Osteoblast (primary cell): ENCODE data around the gene ADGRG7. TPM values are rescaled to one million over a fixed set of nuclear protein-coding genes. Genes with fewer than 3 reads are reported as not detected.

ENCODE experiments used
- DNase-seq: peaks from one replicate; pipeline ENCODE4 v3.0.0; 2011; ENCODE audit warnings: low spot score, mixed read lengths; ENCODE audit not compliant: insufficient read length; ENCODE audit errors: missing footprints
- H2AFZ ChIP-seq: 2 replicates; pipeline ENCODE4 v1.6.0; 2011; ENCODE audit warnings: mild to moderate bottlenecking, low read length
- H3K27ac ChIP-seq: 2 replicates; pipeline ENCODE4 v1.5.1; 2011; ENCODE audit warnings: mild to moderate bottlenecking, low read depth, low read length, moderate library complexity
- H3K27me3 ChIP-seq: 2 replicates; pipeline ENCODE4 v1.6.0; 2012; ENCODE audit warnings: mild to moderate bottlenecking, control low read depth, inconsistent platforms, low read length, moderate library complexity; ENCODE audit not compliant: insufficient read depth
- H3K36me3 ChIP-seq: 2 replicates; pipeline ENCODE4 v1.5.1; 2011; ENCODE audit warnings: mild to moderate bottlenecking, low read length, control low read depth, moderate library complexity; ENCODE audit not compliant: insufficient read depth
- H3K4me1 ChIP-seq: 2 replicates; pipeline ENCODE4 v1.5.1; 2011; ENCODE audit warnings: mild to moderate bottlenecking, low read length, control low read depth, moderate library complexity; ENCODE audit not compliant: insufficient read depth
- H3K4me2 ChIP-seq: 2 replicates; pipeline ENCODE4 v1.6.0; 2011; ENCODE audit warnings: mild to moderate bottlenecking, low read length; ENCODE audit not compliant: insufficient read depth
- H3K4me3 ChIP-seq: fragments of 200-600 bp; sonication (generic); 3 replicates; pipeline ENCODE4 v1.5.1; 2012; ENCODE audit warnings: mild to moderate bottlenecking, low read length, inconsistent platforms; ENCODE audit not compliant: insufficient read depth
- H3K79me2 ChIP-seq: 2 replicates; pipeline ENCODE4 v1.6.0; 2012; ENCODE audit warnings: mild to moderate bottlenecking, low read length, control low read depth, inconsistent platforms; ENCODE audit not compliant: insufficient read depth
- H3K9me3 ChIP-seq: 2 replicates; pipeline ENCODE4 v1.5.1; 2011; ENCODE audit warnings: low read depth, low read length, control low read depth
- H4K20me1 ChIP-seq: 2 replicates; pipeline ENCODE4 v1.6.0; 2012; ENCODE audit warnings: mild to moderate bottlenecking, low read length, control low read depth; ENCODE audit not compliant: insufficient read depth
- total RNA-seq: library from RNA; depleted of rRNA; stranded (reverse); fragments of >200 nt; gene quantifications from 2 replicates; pipeline ENCODE4 v1.2.3, GENCODE V29; 2012
- TF ChIP-seq, protein P1 (sequence below): IDR thresholded peaks from 2 replicates; pipeline ENCODE4 v1.5.1; 2011; ENCODE audit warnings: mild to moderate bottlenecking, low read depth, low read length, moderate library complexity; ENCODE audit errors: extremely low read depth

ADGRG7 gene
- total RNA-seq, 1 donor = not detected

- peak; percentile 77 for DNase-seq
- Histone ChIP-seq H3K4me3 (peak overlapping the region; percentile 73), H3K27me3 (no peaks in the 10 kb centered on the region), H3K36me3 (peaks cover 24% of the 10 kb centered on the region), H3K9me3 (no peaks in the 10 kb centered on the region), H3K4me1 (peaks cover 21% of the 10 kb centered on the region), H3K4me2 (peak overlapping the region; percentile 83), H3K27ac (peak overlapping the region; percentile 82), H3K79me2 (peaks cover 53% of the 10 kb centered on the region), H2AFZ (no peak overlapping the region), H4K20me1 (peaks cover 43% of the 10 kb centered on the region)
- TF ChIP-seq, protein P1, sequence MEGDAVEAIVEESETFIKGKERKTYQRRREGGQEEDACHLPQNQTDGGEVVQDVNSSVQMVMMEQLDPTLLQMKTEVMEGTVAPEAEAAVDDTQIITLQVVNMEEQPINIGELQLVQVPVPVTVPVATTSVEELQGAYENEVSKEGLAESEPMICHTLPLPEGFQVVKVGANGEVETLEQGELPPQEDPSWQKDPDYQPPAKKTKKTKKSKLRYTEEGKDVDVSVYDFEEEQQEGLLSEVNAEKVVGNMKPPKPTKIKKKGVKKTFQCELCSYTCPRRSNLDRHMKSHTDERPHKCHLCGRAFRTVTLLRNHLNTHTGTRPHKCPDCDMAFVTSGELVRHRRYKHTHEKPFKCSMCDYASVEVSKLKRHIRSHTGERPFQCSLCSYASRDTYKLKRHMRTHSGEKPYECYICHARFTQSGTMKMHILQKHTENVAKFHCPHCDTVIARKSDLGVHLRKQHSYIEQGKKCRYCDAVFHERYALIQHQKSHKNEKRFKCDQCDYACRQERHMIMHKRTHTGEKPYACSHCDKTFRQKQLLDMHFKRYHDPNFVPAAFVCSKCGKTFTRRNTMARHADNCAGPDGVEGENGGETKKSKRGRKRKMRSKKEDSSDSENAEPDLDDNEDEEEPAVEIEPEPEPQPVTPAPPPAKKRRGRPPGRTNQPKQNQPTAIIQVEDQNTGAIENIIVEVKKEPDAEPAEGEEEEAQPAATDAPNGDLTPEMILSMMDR = no peak
These were observed 100.5 kb downstream of the ADGRG7 start for GRCh38 chr3:100709842-100710260.

GRCh38 chr3:100710261-100710968 lies 101.0 kb downstream of the ADGRG7 start:
- H3K4me3 ChIP-seq = peak overlapping the region; percentile 73
- H3K27me3 ChIP-seq = no peaks in the 10 kb centered on the region
- peak overlapping the region; percentile 83 for H3K4me2 ChIP-seq
- peaks cover 58% of the 10 kb centered on the region for H3K79me2 ChIP-seq
- H3K4me1 ChIP-seq = peaks cover 21% of the 10 kb centered on the region
- TF ChIP-seq, protein P1 = peak; percentile 34
- peaks cover 49% of the 10 kb centered on the region for H4K20me1 ChIP-seq
- H3K36me3 ChIP-seq = peaks cover 30% of the 10 kb centered on the region
- no peak overlapping the region for H2AFZ ChIP-seq
- H3K27ac ChIP-seq = peak overlapping the region; percentile 82
- H3K9me3 ChIP-seq = no peaks in the 10 kb centered on the region
- peak; percentile 73 for DNase-seq

- Histone ChIP-seq H3K27me3 (no peaks in the 10 kb centered on the region), H3K9me3 (no peaks in the 10 kb centered on the region), H3K4me3 (no peak overlapping the region), H3K4me2 (no peak overlapping the region), H4K20me1 (peaks cover 83% of the 10 kb centered on the region), H3K4me1 (peaks cover 27% of the 10 kb centered on the region), H3K36me3 (peaks cover 53% of the 10 kb centered on the region), H2AFZ (no peak overlapping the region), H3K79me2 (peaks cover 100% of the 10 kb centered on the region), H3K27ac (no peak overlapping the region)
- TF ChIP-seq, protein P1 = no peak
- DNase-seq = no peak
These were observed 105.8 kb downstream of the ADGRG7 start for GRCh38 chr3:100715176-100715575.

DNA sequence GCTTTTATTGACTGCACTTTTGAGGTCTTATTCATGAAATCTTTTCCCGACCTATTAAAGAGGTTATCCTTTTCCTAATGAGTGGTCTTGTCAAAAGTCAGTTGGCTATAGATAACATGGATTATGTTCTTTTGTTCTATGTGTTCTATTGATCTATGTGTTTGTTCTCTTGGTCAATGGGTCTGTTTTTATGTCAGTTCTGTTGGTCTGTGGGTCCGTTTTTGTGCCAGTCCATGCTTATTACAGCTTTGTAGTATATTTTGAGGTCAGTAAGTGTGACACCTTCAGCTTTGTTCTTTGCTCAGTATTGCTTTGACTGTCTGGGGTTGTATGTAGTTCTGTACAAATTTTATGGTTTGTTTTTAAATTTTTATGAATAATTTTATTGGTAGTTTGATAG lies 107.7 kb downstream of the ADGRG7 start:
- peaks cover 11% of the 10 kb centered on the region for H3K4me1 ChIP-seq
- peak overlapping the region; percentile 18 for H3K4me2 ChIP-seq
- no peak overlapping the region for H3K27ac ChIP-seq
- peaks cover 98% of the 10 kb centered on the region for H3K79me2 ChIP-seq
- no peaks in the 10 kb centered on the region for H3K9me3 ChIP-seq
- peaks cover 62% of the 10 kb centered on the region for H3K36me3 ChIP-seq
- TF ChIP-seq, protein P1 = no peak
- H3K27me3 ChIP-seq = no peaks in the 10 kb centered on the region
- peaks cover 74% of the 10 kb centered on the region for H4K20me1 ChIP-seq
- no peak overlapping the region for H2AFZ ChIP-seq
- DNase-seq = no peak
- H3K4me3 ChIP-seq = no peak overlapping the region
